Activated naive CD4-positive, alpha-beta T cell treated with anti-CD3 and anti-CD28 coated beads, Interleukin-2, amount 10 ng/mL, durations not matched to agents 7 days and 5 days (primary cell): Measurements from ENCODE around the gene MXD1.

Source experiments
- CTCF ChIA-PET: fragments of 350-600 bp; sonication (Branson Sonifier 250); formaldehyde crosslinking; loops from one replicate; lab custom pipeline; 2021; ENCODE audit warnings: antibody characterized with exemption; lab: Charles Lee
- DNase-seq: peaks from one replicate; pipeline ENCODE4 v3.0.0-alpha.2; 2020
- H3K27ac Mint-ChIP-seq: one replicate; pipeline ENCODE4 v1.8.0; 2021; ENCODE audit warnings: mild to moderate bottlenecking, moderate library complexity, mixed read lengths
- H3K27me3 Mint-ChIP-seq: one replicate; pipeline ENCODE4 v1.8.0; 2021; ENCODE audit warnings: mild to moderate bottlenecking, mixed read lengths
- H3K36me3 Mint-ChIP-seq: one replicate; pipeline ENCODE4 v1.8.0; 2021; ENCODE audit warnings: mixed read lengths
- H3K4me1 Mint-ChIP-seq: one replicate; pipeline ENCODE4 v1.8.0; 2021; ENCODE audit warnings: mixed read lengths
- H3K4me3 Mint-ChIP-seq: one replicate; pipeline ENCODE4 v1.8.0; 2021; ENCODE audit warnings: mild to moderate bottlenecking, moderate library complexity, mixed read lengths
- H3K9me3 Mint-ChIP-seq: one replicate; pipeline ENCODE4 v1.8.0; 2021; ENCODE audit warnings: mixed read lengths

The MXD1 gene

DNA sequence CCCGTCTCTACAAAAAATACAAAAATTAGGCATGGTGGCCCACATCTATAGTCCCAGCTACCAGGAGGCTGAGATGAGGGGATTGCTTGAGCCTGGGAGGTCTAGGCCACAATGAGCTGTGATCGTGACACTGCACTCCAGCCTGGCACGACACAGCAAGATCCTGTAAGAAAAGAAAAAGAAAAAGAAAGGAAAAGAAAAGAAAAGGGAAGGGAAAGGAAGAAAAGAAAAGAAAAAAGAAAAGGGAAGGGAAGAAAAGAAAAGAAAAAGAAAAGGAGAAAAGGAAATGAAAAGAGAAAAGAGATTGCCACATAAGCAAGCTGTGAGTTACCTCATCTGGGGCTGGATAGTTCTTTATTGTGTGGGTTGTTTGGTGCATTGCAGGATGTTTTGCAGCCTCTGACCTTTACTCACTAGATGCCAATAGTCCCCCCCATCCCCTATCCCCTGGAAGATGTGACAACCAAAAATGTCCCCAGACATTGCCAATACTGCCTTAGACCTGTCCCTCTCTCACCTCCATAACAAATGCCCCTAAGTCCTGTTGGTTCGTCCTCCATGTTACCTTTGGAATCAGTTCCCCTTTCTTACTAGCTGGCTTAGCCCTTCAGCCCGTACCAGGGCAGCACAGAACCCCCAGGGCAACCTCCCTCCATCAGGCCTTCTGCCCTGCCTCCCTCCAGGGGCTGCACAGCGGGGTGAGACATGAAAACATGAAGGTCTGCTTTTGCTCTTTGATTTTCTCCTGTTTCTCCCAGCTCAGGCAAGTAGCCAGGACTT is 37.6 kb downstream of the MXD1 start:
- H3K27ac Mint-ChIP-seq, result no peak overlapping the region
- H3K9me3 Mint-ChIP-seq, result no peaks in the 10 kb centered on the region
- DNase-seq, result no peak
- H3K36me3 Mint-ChIP-seq, result peaks cover under 1% of the 10 kb centered on the region
- peaks cover 6% of the 10 kb centered on the region for H3K4me1 Mint-ChIP-seq
- CTCF ChIA-PET, result no interaction called here
- no peak overlapping the region for H3K4me3 Mint-ChIP-seq
- H3K27me3 Mint-ChIP-seq, result peaks cover 47% of the 10 kb centered on the region

DNA sequence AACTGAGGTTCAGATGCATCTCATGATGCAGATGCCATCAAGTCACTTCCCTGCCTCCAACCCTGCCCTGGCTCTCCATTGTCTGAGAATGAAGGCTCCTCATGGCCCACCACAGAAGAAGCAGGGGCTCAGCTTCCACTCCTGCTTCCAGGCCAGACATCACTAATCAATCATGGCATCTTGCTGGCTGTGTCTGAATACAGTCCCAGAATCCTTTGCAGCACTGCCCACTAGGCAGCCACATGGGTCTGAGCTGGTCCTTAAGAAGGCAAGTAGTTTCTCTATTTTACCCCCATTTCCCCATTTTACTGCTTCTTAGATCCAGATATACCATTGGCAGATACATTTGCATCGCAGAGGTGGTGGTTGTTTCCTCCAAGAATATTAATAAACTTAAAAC is 39.2 kb downstream of the MXD1 start:
- no peak for DNase-seq
- Mint-ChIP-seq H3K27ac (no peak overlapping the region), H3K9me3 (no peaks in the 10 kb centered on the region), H3K27me3 (peaks cover 63% of the 10 kb centered on the region), H3K4me1 (peaks cover 5% of the 10 kb centered on the region), H3K4me3 (no peak overlapping the region), H3K36me3 (no peaks in the 10 kb centered on the region)
- CTCF ChIA-PET, result interaction anchor here (0.8 kb wide), 1 partner anchor 9 kb away, joined by 3 read pairs; no protein-coding TSS in a partner anchor

DNA sequence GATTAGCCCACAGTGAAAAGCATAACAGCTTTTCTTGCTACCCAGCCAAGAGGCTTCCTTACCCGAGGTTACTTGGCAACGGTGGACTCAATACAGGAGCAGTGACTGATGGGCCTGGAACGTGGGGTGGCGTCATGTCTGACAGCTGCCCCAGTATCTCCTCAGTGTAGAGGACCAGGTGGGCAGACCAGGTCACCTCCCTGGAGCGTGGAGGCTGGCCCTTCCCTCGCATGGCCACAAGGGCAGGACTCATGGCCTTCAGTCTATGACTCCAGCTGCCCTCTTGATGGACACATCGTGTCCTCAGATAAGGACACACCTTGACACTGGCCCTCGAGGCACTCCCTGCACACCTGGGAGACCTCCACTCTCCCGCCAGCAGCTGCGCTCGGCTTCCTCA is 40.1 kb downstream of the MXD1 start:
- Mint-ChIP-seq H3K4me3 (no peak overlapping the region), H3K27ac (no peak overlapping the region), H3K36me3 (no peaks in the 10 kb centered on the region), H3K9me3 (no peaks in the 10 kb centered on the region), H3K27me3 (peaks cover 72% of the 10 kb centered on the region), H3K4me1 (peaks cover 5% of the 10 kb centered on the region)
- CTCF ChIA-PET, result no interaction called here
- no peak for DNase-seq

DNA sequence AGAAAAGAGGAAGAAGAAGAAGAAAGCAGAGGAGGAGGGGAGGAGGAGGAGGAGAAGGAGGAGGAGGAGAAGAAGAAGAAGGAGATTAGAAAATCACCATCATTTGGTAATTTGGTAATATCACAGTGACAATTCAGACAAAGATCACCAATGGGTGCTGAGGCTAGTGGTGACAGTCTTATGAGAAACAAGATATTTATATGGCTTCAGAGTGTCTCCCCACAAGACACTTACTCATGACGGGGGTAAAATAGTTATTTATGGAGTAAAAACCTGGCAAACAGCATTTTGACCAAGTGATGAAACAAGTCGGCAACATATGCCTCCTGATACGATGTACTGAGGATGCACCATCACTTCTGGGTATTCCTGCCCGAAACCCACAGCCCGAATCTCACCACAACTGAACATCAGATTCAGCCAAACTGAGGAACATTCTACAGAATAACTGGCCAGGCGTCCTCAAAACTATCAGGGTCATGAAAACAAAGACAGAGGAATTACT is 41.6 kb downstream of the MXD1 start:
- no peak overlapping the region for H3K27ac Mint-ChIP-seq

DNA sequence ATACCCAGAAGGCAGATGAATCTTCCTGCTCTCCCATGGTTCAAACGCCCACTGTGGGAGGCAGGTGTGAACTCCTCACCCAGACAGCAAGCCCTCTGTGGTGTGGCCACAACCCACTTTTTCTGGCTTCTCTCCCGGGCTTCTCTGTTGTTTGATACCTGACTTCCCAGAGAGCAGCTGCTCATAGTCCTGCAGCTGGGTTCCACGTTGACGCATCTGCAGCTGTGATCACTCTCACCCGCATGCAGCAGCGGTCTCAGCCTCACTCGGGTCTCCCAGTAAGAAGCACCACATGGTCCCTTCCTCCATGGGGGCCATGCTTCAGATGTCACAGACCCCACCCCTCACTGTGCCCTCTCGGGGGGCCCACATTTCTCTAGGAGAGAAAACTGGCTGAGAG is 43.1 kb downstream of the MXD1 start:
- Mint-ChIP-seq H3K9me3 (no peaks in the 10 kb centered on the region), H3K4me1 (peaks cover 5% of the 10 kb centered on the region), H3K4me3 (no peak overlapping the region), H3K27ac (no peak overlapping the region), H3K27me3 (peaks cover 81% of the 10 kb centered on the region), H3K36me3 (no peaks in the 10 kb centered on the region)
- CTCF ChIA-PET, result no interaction called here
- DNase-seq, result no peak

More for the DNA sequence above, 41.6 kb downstream of the MXD1 start:
- Mint-ChIP-seq H3K36me3 (no peaks in the 10 kb centered on the region), H3K4me1 (peaks cover 5% of the 10 kb centered on the region), H3K4me3 (no peak overlapping the region), H3K9me3 (no peaks in the 10 kb centered on the region), H3K27me3 (peaks cover 84% of the 10 kb centered on the region)
- CTCF ChIA-PET, result interaction anchor here (0.6 kb wide), 1 partner anchor 225 kb away, joined by 3 read pairs; no protein-coding TSS in a partner anchor
- DNase-seq, result no peak

DNA sequence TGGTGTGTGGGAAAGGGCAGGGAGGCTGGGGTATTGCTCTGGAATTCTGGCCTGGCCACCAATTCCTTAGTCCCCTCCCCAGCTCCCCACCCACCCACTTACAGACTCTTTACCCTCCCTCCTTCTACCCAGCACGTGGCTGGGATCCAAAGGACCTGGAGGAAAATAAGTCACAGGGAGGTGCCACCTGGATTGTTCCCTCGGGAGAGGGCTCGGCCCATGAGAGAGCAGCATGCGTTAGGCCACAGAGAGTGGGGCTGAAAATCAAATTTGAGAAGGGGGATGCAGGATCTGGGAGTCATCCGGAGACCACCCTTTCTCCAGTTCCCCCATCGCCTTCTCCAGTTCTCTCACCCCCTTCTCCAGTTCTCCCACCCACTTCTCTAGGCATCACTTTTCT is 43.6 kb downstream of the MXD1 start:
- H3K27ac Mint-ChIP-seq, result no peak overlapping the region
- peaks cover 5% of the 10 kb centered on the region for H3K4me1 Mint-ChIP-seq

DNA sequence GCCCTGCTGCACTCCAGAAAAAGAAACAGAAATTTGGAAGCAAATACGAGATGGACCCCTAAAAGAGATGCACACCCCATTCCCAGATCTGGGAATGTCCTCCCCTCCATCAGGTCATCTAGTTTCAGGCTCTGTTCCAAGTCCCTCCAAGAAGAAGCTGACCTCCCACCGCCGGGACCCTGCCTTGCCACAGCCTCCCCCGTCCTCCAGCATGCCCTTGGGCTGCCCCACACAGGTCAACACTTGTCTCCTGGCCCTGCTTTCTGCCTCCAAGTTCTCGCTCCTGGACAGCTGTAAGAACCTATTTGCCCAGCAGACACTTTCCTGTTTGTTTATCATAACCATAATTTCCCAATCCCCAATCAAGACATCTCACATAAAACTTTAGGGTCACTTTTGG is 44.5 kb downstream of the MXD1 start:
- no peak for DNase-seq
- H3K27ac Mint-ChIP-seq, result no peak overlapping the region
- H3K4me1 Mint-ChIP-seq, result peaks cover 8% of the 10 kb centered on the region
- H3K9me3 Mint-ChIP-seq, result no peaks in the 10 kb centered on the region
- CTCF ChIA-PET, result no interaction called here
- H3K36me3 Mint-ChIP-seq, result no peaks in the 10 kb centered on the region
- peaks cover 71% of the 10 kb centered on the region for H3K27me3 Mint-ChIP-seq
- no peak overlapping the region for H3K4me3 Mint-ChIP-seq

More for the DNA sequence above, 43.6 kb downstream of the MXD1 start:
- no peaks in the 10 kb centered on the region for H3K9me3 Mint-ChIP-seq
- CTCF ChIA-PET, result no interaction called here
- H3K4me3 Mint-ChIP-seq, result no peak overlapping the region
- no peak for DNase-seq
- no peaks in the 10 kb centered on the region for H3K36me3 Mint-ChIP-seq
- peaks cover 78% of the 10 kb centered on the region for H3K27me3 Mint-ChIP-seq

DNA sequence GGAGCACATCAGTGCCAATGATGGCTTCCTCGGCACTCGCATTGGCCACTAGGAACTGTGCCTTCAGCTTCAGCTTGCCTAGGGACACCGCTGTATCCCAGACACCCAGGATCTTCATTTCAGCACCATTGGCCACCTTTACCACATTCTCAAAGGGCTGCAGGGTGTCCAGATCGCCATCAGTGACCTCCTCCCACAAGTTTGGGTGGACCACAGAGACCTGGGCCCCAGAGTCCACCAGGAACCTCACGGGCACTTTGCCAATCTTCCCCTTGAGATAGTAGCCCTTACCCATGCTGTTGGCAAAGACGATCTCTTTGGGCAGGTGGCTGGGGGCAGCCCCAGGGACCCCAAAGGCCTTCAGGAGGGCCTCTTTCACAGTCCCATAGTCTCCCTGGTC is 45.9 kb downstream of the MXD1 start:
- Mint-ChIP-seq H3K4me3 (no peak overlapping the region), H3K4me1 (peaks cover 12% of the 10 kb centered on the region), H3K27ac (no peak overlapping the region), H3K36me3 (no peaks in the 10 kb centered on the region), H3K27me3 (peaks cover 57% of the 10 kb centered on the region), H3K9me3 (no peaks in the 10 kb centered on the region)
- DNase-seq, result no peak
- CTCF ChIA-PET, result no interaction called here

DNA sequence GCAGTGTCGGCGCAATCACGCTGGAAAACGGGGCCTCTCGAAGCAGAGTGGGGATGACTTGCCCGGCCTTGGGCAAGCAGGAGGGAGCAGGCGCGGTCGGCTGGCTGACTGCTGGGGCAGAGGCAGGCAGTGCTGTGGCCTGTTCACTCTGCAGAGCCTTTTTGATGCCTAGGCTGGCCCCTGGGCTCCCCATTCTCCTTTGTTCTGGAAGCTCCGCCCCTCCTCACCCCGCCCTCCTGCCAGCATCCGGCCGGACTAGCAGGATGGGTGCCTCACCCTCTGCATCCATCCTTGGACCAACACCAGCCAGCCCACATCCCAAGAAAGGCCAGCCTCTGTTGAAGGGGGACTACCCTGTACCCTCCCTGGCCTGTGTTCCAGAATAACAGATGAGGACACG is 46.6 kb downstream of the MXD1 start, which contains the start of gene ASPRV1:
TSS of gene ASPRV1 (minus strand) at position 136 of the 400 bp plus-strand sequence. CDS start 195 bp downstream, outside the sequence.
- no peaks in the 10 kb centered on the region for H3K36me3 Mint-ChIP-seq
- H3K27me3 Mint-ChIP-seq, result peaks cover 51% of the 10 kb centered on the region
- DNase-seq, result no peak
- peaks cover 12% of the 10 kb centered on the region for H3K4me1 Mint-ChIP-seq
- CTCF ChIA-PET, result no interaction called here
- no peak within 1 kb of the TSS for H3K27ac Mint-ChIP-seq
- H3K9me3 Mint-ChIP-seq, result no peaks in the 10 kb centered on the region
- no peak within 1 kb of the TSS for H3K4me3 Mint-ChIP-seq

DNA sequence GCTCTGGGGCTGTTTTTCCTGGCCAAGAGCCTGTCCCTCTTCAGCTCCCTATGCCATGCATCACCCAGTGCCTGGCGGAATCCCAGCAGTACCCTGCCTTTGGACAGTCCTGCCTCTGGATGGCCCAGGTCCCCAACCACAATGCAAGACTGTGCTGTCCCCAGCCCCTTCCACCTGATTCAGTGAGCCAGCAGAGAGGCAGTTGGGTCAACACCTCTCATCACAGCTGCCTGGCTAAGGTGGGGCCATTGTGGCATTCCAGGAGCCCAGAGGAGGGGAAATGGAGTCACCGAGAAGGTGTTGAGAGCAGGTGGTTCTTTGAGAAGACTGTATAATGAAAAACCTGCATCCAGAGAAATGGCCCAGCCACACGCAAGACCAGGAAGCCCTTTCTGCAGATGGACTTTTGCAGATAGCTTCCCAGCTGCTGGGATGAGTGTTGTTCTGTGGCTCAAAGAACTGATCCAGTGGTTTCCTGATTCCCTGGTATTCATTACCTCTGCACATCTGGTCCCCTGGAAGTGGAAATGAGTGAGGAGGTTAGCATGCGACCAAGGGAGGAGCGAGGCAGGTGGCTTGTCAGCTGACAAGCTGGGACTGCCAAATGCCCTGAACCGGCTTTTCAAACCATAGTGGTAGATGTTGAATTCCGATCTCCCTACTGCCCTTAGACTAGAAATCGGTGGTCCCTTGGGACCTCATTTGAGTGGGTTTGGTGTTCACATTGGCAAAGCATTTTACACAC is 48.2 kb downstream of the MXD1 start:
- DNase-seq, result no peak
- Mint-ChIP-seq H3K36me3 (no peaks in the 10 kb centered on the region), H3K4me1 (peaks cover 7% of the 10 kb centered on the region), H3K9me3 (no peaks in the 10 kb centered on the region), H3K4me3 (no peak overlapping the region), H3K27me3 (peaks cover 34% of the 10 kb centered on the region), H3K27ac (no peak overlapping the region)
- CTCF ChIA-PET, result interaction anchor here (0.6 kb wide), 1 partner anchor 320 kb away, joined by 3 read pairs; no protein-coding TSS in a partner anchor

DNA sequence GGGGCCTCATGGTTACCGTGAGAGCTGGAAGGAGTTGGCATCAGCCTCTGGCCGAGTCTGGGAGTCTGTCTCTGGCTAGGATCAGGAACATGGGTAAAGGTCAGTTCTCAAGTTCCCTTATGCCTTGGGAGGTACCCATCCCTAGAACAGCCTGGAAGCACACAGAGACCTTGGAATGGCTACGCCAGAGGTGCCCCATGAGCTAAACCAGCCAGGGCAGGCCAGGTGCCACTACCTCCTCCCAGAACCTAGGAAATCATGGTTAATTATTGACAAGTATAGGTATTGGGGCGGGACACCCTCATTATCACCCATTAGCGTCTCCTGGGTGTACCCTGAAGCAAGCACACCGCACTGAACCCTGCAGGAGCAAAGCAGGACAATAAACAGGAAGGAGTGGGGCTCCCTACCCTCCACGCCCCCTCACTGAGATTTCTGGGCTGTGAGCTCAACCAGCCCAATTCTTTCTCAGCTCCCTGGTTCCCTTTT is 49.5 kb downstream of the MXD1 start:
- Mint-ChIP-seq H3K36me3 (no peaks in the 10 kb centered on the region), H3K4me1 (peaks cover 7% of the 10 kb centered on the region), H3K27me3 (peaks cover 30% of the 10 kb centered on the region), H3K9me3 (no peaks in the 10 kb centered on the region), H3K27ac (no peak overlapping the region), H3K4me3 (no peak overlapping the region)
- no peak for DNase-seq
- CTCF ChIA-PET, result no interaction called here

DNA sequence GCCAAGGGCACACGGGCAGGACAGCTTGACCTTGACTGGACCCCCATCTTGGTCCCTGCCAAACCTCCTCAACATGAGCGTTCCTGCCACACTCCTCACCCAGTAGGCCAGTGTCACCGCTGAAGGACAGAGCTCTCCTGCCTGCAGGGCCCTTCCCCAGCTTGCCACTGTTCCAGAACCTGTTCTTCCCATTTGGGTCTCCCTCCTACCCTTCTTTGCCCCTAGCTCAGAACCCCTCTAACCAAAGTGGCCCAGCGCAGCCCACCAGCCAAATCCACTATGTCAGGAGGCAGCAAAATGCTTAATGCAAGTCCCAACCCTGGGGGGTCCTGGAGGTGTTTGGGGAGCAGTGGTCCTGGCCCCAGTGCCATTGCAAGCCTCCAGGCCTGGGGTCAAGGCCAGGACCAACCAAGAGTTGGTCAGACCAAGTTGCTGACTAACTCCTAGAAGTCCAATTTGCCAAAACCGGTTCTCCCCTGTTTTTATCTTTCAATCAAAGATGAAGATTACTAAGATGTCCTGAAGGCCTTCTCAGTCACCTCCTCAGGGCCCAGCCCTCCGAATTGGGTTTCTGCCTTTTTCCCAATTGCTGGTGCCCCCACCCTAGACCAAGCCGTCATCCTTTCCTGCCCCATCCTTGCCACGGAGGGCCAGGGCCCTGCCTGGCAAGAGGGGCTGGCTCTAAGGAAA is 51.0 kb downstream of the MXD1 start:
- H3K27me3 Mint-ChIP-seq, result peaks cover 26% of the 10 kb centered on the region
- CTCF ChIA-PET, result interaction anchor here (0.6 to 0.7 kb wide), 2 partner anchors 31 to 44 kb away, joined by 3 read pairs; no protein-coding TSS in a partner anchor
- no peak overlapping the region for H3K4me3 Mint-ChIP-seq
- DNase-seq, result no peak
- H3K4me1 Mint-ChIP-seq, result peaks cover 7% of the 10 kb centered on the region
- H3K36me3 Mint-ChIP-seq, result no peaks in the 10 kb centered on the region
- H3K9me3 Mint-ChIP-seq, result no peaks in the 10 kb centered on the region
- H3K27ac Mint-ChIP-seq, result no peak overlapping the region

DNA sequence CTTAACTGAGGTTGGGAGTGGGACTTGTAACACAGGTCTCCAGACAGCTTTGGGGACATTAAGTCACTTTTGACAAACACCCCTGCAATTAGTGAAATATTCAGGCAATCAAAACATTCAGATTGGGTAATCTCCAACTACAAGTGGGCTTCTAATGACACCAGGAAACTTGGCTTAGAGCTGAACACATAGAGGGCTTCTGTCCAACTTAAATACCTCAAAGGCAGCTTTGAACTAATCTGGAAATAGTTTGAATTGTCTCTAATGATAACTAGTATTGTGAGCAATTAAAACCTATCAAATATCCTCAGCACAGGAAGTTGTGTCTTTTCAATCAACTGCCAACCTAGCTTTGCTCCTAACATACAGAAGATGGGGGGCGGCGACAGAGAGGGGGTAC is 51.6 kb downstream of the MXD1 start:
- Mint-ChIP-seq H3K36me3 (no peaks in the 10 kb centered on the region), H3K9me3 (no peaks in the 10 kb centered on the region), H3K27me3 (peaks cover 23% of the 10 kb centered on the region), H3K4me1 (peaks cover 7% of the 10 kb centered on the region), H3K4me3 (no peak overlapping the region), H3K27ac (no peak overlapping the region)
- no peak for DNase-seq
- CTCF ChIA-PET, result no interaction called here

DNA sequence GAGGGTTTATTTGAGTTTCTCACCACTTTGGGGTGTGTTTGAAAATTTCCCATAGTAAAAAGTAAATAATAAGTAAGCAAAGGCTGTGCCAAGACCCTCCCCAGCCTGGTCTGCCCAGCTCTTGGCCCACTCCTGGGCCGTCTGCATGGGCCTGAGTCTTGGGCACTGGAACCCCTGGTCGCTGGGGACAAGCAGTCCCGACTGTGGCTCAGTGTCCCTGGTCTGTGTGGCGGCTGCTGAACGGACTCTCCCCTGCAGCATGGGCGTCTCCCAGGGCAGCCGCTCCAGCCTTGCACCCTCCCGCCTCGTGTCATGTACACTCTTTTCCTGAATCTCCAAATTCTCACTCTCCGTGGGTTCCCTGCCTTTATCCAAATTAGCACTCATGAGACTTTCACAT is 53.7 kb downstream of the MXD1 start:
- Mint-ChIP-seq H3K27ac (no peak overlapping the region), H3K36me3 (no peaks in the 10 kb centered on the region)
- CTCF ChIA-PET, result no interaction called here

More for the DNA sequence above, 53.7 kb downstream of the MXD1 start:
- DNase-seq, result no peak
- Mint-ChIP-seq H3K27me3 (peaks cover 29% of the 10 kb centered on the region), H3K9me3 (no peaks in the 10 kb centered on the region), H3K4me3 (no peak overlapping the region), H3K4me1 (peaks cover 11% of the 10 kb centered on the region)
